Parathyroid adenoma (tissue), 2 donors: ENCODE measurements around the gene TMEM237.
A peak's percentile ranks its signal among the peaks of the same experiment; 100 is the strongest.

ENCODE experiments used
- H2AFZ ChIP-seq: fragments of 300-600 bp; sonication (generic); one replicate; pipeline ENCODE4 v1.7.0; 2017; ENCODE audit warnings: antibody characterized with exemption, mild to moderate bottlenecking
- H3K27ac ChIP-seq: fragments of 300-600 bp; sonication (generic); one replicate; pipeline ENCODE4 v1.7.0; 2017
- H3K27me3 ChIP-seq: fragments of 300-600 bp; sonication (generic); one replicate; pipeline ENCODE4 v1.7.0; 2017; ENCODE audit warnings: low read length; ENCODE audit not compliant: control insufficient read depth, insufficient read depth
- H3K36me3 ChIP-seq: fragments of 300-600 bp; sonication (generic); one replicate; pipeline ENCODE4 v1.7.0; 2017; ENCODE audit warnings: low read length; ENCODE audit not compliant: control insufficient read depth, insufficient read depth
- H3K4me1 ChIP-seq: fragments of 300-600 bp; sonication (generic); one replicate; pipeline ENCODE4 v1.7.0; 2017; ENCODE audit warnings: control low read depth
- H3K4me2 ChIP-seq: fragments of 300-600 bp; sonication (generic); one replicate; pipeline ENCODE4 v1.7.0; 2017; ENCODE audit warnings: low read length
- H3K4me3 ChIP-seq: fragments of 300-600 bp; sonication (generic); one replicate; pipeline ENCODE4 v1.7.0; 2017; ENCODE audit warnings: low read depth, low read length
- H3K79me2 ChIP-seq: fragments of 300-600 bp; sonication (generic); one replicate; pipeline ENCODE4 v1.7.0; 2017; ENCODE audit warnings: control low read depth
- H3K9ac ChIP-seq: fragments of 300-600 bp; sonication (generic); one replicate; pipeline ENCODE4 v1.7.0; 2017; ENCODE audit warnings: mild to moderate bottlenecking
- H3K9me3 ChIP-seq: fragments of 300-600 bp; sonication (generic); one replicate; pipeline ENCODE4 v1.7.0; 2017; ENCODE audit warnings: low read length; ENCODE audit not compliant: control insufficient read depth
- TF ChIP-seq, protein P1 (sequence below): fragments of 300-600 bp; sonication (generic); IDR thresholded peaks from one replicate; pipeline ENCODE4 v1.7.0; 2017; ENCODE audit warnings: antibody characterized with exemption, mild to moderate bottlenecking
- donor health status: primary hyperparathyroidism.

The TMEM237 gene, protein sequence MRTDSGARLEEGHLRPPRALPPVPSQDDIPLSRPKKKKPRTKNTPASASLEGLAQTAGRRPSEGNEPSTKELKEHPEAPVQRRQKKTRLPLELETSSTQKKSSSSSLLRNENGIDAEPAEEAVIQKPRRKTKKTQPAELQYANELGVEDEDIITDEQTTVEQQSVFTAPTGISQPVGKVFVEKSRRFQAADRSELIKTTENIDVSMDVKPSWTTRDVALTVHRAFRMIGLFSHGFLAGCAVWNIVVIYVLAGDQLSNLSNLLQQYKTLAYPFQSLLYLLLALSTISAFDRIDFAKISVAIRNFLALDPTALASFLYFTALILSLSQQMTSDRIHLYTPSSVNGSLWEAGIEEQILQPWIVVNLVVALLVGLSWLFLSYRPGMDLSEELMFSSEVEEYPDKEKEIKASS

DNA sequence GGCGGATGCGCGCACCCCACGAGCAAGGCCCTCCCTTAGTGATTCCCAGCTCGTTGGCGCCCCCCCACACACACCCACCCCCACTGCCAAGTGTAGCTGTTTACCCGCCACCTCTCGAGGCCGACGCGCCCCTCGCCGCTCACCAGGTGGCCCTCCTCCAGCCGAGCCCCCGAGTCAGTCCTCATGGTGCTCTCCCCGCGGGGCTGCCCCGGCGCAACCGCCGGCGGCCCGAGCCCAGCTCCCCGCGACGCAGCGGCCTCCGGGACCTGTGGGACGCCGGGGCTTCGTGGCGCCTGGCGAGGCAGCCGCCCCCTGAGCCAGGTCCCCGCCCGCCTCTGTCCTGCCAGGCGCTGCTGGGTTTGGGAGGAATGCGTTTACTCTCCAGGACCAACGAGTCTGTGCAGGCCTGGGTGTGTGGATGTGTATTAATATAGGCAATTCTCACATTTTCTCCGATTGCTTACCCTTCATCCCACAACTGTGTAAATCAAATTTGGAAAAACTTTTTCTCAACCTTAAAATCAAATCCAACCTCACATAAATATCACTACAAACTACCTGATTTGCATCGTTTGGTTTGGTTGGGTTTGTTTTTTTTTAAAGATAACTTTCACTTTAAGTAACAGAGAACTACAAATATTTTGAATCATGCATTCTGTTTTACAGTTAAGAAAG, at the start of gene TMEM237:
TMEM237 (minus strand) TSS at position 288 of the 675 bp plus-strand sequence; CDS start at position 185, 103 bp downstream.
- no peaks in the 10 kb centered on the region for H3K79me2 ChIP-seq
- no peaks in the 10 kb centered on the region for H3K27me3 ChIP-seq
- H3K9ac ChIP-seq, result peak within 1 kb of the TSS; percentile 61
- H3K36me3 ChIP-seq, result no peaks in the 10 kb centered on the region
- H3K4me2 ChIP-seq, result peak within 1 kb of the TSS; percentile 93
- H3K4me3 ChIP-seq, result peak within 1 kb of the TSS; percentile 95
- H3K9me3 ChIP-seq, result no peaks in the 10 kb centered on the region
- H3K4me1 ChIP-seq, result peaks cover 6% of the 10 kb centered on the region
- peak within 1 kb of the TSS; percentile 83 for H2AFZ ChIP-seq
- H3K27ac ChIP-seq, result peak within 1 kb of the TSS; percentile 83
- TF ChIP-seq, protein P1, sequence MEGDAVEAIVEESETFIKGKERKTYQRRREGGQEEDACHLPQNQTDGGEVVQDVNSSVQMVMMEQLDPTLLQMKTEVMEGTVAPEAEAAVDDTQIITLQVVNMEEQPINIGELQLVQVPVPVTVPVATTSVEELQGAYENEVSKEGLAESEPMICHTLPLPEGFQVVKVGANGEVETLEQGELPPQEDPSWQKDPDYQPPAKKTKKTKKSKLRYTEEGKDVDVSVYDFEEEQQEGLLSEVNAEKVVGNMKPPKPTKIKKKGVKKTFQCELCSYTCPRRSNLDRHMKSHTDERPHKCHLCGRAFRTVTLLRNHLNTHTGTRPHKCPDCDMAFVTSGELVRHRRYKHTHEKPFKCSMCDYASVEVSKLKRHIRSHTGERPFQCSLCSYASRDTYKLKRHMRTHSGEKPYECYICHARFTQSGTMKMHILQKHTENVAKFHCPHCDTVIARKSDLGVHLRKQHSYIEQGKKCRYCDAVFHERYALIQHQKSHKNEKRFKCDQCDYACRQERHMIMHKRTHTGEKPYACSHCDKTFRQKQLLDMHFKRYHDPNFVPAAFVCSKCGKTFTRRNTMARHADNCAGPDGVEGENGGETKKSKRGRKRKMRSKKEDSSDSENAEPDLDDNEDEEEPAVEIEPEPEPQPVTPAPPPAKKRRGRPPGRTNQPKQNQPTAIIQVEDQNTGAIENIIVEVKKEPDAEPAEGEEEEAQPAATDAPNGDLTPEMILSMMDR, result no peak

DNA sequence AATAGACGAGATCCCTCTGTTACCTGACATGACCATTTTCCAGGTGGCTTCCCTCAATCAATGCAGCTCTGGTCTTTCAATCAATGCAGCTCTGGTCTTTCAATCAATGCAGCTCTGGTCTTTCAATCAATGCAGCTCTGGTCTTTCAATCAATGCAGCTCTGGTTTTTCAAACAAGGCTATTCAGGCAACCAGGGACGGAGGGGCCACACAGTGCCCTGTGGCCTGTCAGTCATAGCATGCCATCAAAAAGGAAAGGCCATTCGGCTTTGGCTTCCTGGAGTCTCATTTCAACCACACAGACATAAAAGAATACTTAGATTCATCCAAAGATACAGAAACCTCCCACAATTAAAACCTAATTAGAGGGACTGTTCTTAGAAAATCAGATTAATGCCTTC, 41.9 kb upstream of the TMEM237 start:
- no peaks in the 10 kb centered on the region for H3K27me3 ChIP-seq
- no peaks in the 10 kb centered on the region for H3K4me1 ChIP-seq
- TF ChIP-seq, protein P1, result no peak
- H3K9ac ChIP-seq, result no peak overlapping the region
- no peaks in the 10 kb centered on the region for H3K9me3 ChIP-seq
- H2AFZ ChIP-seq, result no peak overlapping the region
- H3K4me3 ChIP-seq, result no peak overlapping the region
- no peak overlapping the region for H3K4me2 ChIP-seq
- no peak overlapping the region for H3K27ac ChIP-seq
- H3K36me3 ChIP-seq, result no peaks in the 10 kb centered on the region
- no peaks in the 10 kb centered on the region for H3K79me2 ChIP-seq

DNA sequence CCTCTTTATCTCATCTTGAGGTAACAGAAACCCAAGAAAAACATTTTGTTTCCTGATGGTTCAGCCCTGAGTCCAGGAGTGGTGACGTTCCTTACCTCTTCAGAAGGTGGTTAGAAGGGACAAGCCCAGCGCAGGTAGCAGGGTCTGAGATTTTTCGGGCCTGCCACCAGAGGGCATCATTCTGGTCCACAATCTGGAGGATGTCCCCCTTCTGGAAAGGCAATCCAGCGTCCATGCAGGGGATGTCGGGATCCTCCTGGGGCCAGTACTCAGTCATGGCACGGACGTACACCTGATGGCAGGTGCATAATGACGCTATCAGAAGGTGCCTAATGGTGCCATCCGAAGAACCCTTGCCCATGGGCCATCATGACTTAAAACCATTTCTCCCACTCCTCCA, 37.4 kb upstream of the TMEM237 start:
- H3K4me3 ChIP-seq, result no peak overlapping the region
- H3K9me3 ChIP-seq, result no peaks in the 10 kb centered on the region
- no peaks in the 10 kb centered on the region for H3K79me2 ChIP-seq
- H3K9ac ChIP-seq, result no peak overlapping the region
- H3K4me2 ChIP-seq, result no peak overlapping the region
- H3K4me1 ChIP-seq, result no peaks in the 10 kb centered on the region
- no peak overlapping the region for H3K27ac ChIP-seq
- no peaks in the 10 kb centered on the region for H3K27me3 ChIP-seq
- TF ChIP-seq, protein P1, result no peak
- no peak overlapping the region for H2AFZ ChIP-seq
- H3K36me3 ChIP-seq, result no peaks in the 10 kb centered on the region

DNA sequence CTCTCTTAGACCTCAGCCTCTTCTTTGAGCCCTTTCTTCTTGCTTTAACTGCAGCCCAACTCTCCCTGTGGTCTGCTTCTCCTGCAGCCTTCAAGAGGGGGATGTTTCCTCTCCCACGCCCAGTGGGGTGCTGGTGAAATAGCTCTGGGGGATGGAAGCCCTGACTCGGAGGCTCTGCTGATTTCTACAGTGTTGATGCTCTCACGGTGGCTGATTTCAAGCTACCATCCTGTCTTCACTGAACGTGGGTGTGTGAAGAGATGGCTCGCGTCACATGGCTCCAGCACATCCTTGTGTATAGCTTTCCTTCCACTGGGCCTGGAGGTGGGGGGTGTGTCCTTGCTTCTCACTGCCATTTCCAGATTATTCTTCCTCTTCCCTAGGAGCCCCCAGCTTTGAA, 35.1 kb upstream of the TMEM237 start:
- Histone ChIP-seq H3K4me3 (no peak overlapping the region), H3K4me2 (no peak overlapping the region), H3K79me2 (no peaks in the 10 kb centered on the region), H3K9ac (no peak overlapping the region), H3K27ac (no peak overlapping the region), H3K27me3 (no peaks in the 10 kb centered on the region), H3K4me1 (no peaks in the 10 kb centered on the region), H3K36me3 (no peaks in the 10 kb centered on the region), H2AFZ (no peak overlapping the region), H3K9me3 (no peaks in the 10 kb centered on the region)
- TF ChIP-seq, protein P1, result no peak
